Trophoblast cell (in vitro differentiated cells and primary cell): ENCODE data around the gene LRMDA.

Experiments used
- DNase-seq, 2 donors: peaks; one replicate each; pipeline ENCODE4 v3.0.0-alpha.2; 2016
- H2AFZ ChIP-seq: 2 replicates; pipeline ENCODE4 v1.6.1; 2013; ENCODE audit warnings: low read length, moderate library complexity, mild to moderate bottlenecking; ENCODE audit not compliant: insufficient read depth, poor library complexity
- H2AK5ac ChIP-seq: 2 replicates; pipeline ENCODE4 v1.6.1; 2013; ENCODE audit warnings: mild to moderate bottlenecking, low read length
- H2BK120ac ChIP-seq: 2 replicates; pipeline ENCODE4 v1.6.1; 2013; ENCODE audit warnings: low read length, mild to moderate bottlenecking, moderate library complexity; ENCODE audit not compliant: insufficient read depth, poor library complexity
- H2BK12ac ChIP-seq: 2 replicates; pipeline ENCODE4 v1.6.1; 2013; ENCODE audit warnings: mild to moderate bottlenecking, low read length, moderate library complexity
- H2BK5ac ChIP-seq: 2 replicates; pipeline ENCODE4 v1.6.1; 2013; ENCODE audit warnings: low read length, low read depth, moderate library complexity, mild to moderate bottlenecking; ENCODE audit not compliant: poor library complexity
- H3K14ac ChIP-seq: 2 replicates; pipeline ENCODE4 v1.6.1; 2013; ENCODE audit warnings: mild to moderate bottlenecking, low read length
- H3K18ac ChIP-seq: 2 replicates; pipeline ENCODE4 v1.6.1; 2013; ENCODE audit warnings: mild to moderate bottlenecking, low read length
- H3K23ac ChIP-seq: 2 replicates; pipeline ENCODE4 v1.6.1; 2013; ENCODE audit warnings: low read length
- H3K27ac ChIP-seq: 2 replicates; pipeline ENCODE4 v1.5.1; 2013; ENCODE audit warnings: low read depth, mild to moderate bottlenecking, inconsistent platforms, low read length, moderate library complexity
- H3K27me3 ChIP-seq: 2 replicates; pipeline ENCODE4 v1.6.1; 2013; ENCODE audit warnings: inconsistent platforms, mild to moderate bottlenecking, low read length, moderate library complexity; ENCODE audit not compliant: insufficient read depth
- H3K36me3 ChIP-seq, 2 experiments: 1 replicate in 1 of 2; 2 replicates in 1 of 2; pipeline ENCODE4 v1.6.1; 2013; ENCODE audit warnings: low read length in 2 of 2, mild to moderate bottlenecking in 2 of 2, moderate library complexity in 1 of 2; ENCODE audit not compliant: insufficient read depth in 2 of 2, control insufficient read depth in 1 of 2
- H3K4ac ChIP-seq: 2 replicates; pipeline ENCODE4 v1.6.1; 2013; ENCODE audit warnings: low read depth, mild to moderate bottlenecking, low read length, moderate library complexity
- H3K4me1 ChIP-seq, 2 experiments: 1 replicate in 1 of 2; 2 replicates in 1 of 2; pipeline ENCODE4 v1.6.1; 2013; ENCODE audit warnings: low read length in 2 of 2, mild to moderate bottlenecking in 2 of 2, moderate library complexity in 1 of 2; ENCODE audit not compliant: insufficient read depth in 2 of 2, control insufficient read depth in 1 of 2
- H3K4me2 ChIP-seq: 2 replicates; pipeline ENCODE4 v1.6.1; 2013; ENCODE audit warnings: inconsistent platforms, mild to moderate bottlenecking, low read length, moderate library complexity
- H3K4me3 ChIP-seq: 2 replicates; pipeline ENCODE4 v1.5.1; 2013; ENCODE audit warnings: mild to moderate bottlenecking, low read depth, low read length, inconsistent platforms
- H3K79me1 ChIP-seq: one replicate; pipeline ENCODE4 v1.6.1; 2013; ENCODE audit warnings: low read length
- H3K79me2 ChIP-seq: 2 replicates; pipeline ENCODE4 v1.6.1; 2013; ENCODE audit warnings: low read length, mild to moderate bottlenecking; ENCODE audit not compliant: control insufficient read depth, insufficient read depth, poor library complexity
- H3K9ac ChIP-seq: 2 replicates; pipeline ENCODE4 v1.6.1; 2013; ENCODE audit warnings: mild to moderate bottlenecking, low read length
- H3K9me3 ChIP-seq: 2 replicates; pipeline ENCODE4 v1.6.1; 2013; ENCODE audit warnings: low read depth, mild to moderate bottlenecking, control low read depth, inconsistent platforms, low read length; ENCODE audit not compliant: insufficient read depth
- H4K12ac ChIP-seq: 2 replicates; pipeline ENCODE4 v1.6.1; 2013; ENCODE audit warnings: low read depth, mild to moderate bottlenecking, low read length, moderate library complexity
- H4K8ac ChIP-seq: 2 replicates; pipeline ENCODE4 v1.6.1; 2013; ENCODE audit warnings: low read depth, mild to moderate bottlenecking, low read length, moderate library complexity
- H4K91ac ChIP-seq: one replicate; pipeline ENCODE4 v1.6.1; 2013; ENCODE audit warnings: low read depth, mild to moderate bottlenecking, low read length, moderate library complexity
- WGBS: extraction: QIAGEN DNeasy Blood & Tissue Kit; methylation state at CpG from one replicate; pipeline ENCODE4 v1.1.7; 2013; ENCODE audit warnings: missing lambda C conversion rate; ENCODE audit not compliant: insufficient read length, insufficient coverage; ENCODE audit errors: extremely low coverage; 5-methylcytosine and 5-hydroxymethylcytosine counted together

The LRMDA gene

DNA sequence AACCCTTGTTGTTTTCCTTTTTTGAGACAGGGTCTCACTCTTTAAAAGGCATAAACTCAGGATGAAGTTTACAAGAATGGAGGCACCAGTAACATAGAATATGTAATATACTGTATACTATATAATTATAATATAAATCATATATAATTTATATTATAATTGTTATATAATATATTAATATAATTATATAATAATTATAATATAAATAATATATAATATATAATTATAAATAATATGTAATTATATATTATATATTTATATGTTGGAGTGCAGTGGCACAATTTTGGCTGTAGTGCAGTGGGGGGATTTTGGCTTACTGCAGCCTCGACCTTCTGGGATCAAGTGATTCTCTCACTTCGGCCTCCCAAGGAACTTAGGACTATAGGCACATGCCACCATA lies 96.1 kb downstream of the LRMDA start:
- no peak overlapping the region for H2BK12ac ChIP-seq
- no peak overlapping the region for H3K18ac ChIP-seq
- no peak overlapping the region for H3K4me2 ChIP-seq
- H3K27ac ChIP-seq: no peak overlapping the region
- H3K4ac ChIP-seq: no peak overlapping the region
- H2BK120ac ChIP-seq: no peak overlapping the region
- no peak overlapping the region for H2AFZ ChIP-seq
- H3K4me1 ChIP-seq: no peaks in the 10 kb centered on the region
- no peak overlapping the region for H2BK5ac ChIP-seq
- no peaks in the 10 kb centered on the region for H3K9me3 ChIP-seq
- no peak for DNase-seq
- no peak overlapping the region for H3K9ac ChIP-seq
- H3K79me2 ChIP-seq: no peaks in the 10 kb centered on the region
- H4K91ac ChIP-seq: no peak overlapping the region
- no peak overlapping the region for H4K8ac ChIP-seq
- H2AK5ac ChIP-seq: no peak overlapping the region
- H3K4me3 ChIP-seq: no peak overlapping the region
- no peak overlapping the region for H4K12ac ChIP-seq
- no peak overlapping the region for H3K14ac ChIP-seq
- H3K36me3 ChIP-seq: no peaks in the 10 kb centered on the region
- WGBS: no CpG with 5 or more reads among the region's 2 CpGs
- H3K27me3 ChIP-seq: no peaks in the 10 kb centered on the region
- H3K79me1 ChIP-seq: no peaks in the 10 kb centered on the region
- H3K23ac ChIP-seq: no peak overlapping the region

- H2BK120ac ChIP-seq: no peak overlapping the region
- no peak overlapping the region for H2AFZ ChIP-seq
- H3K4ac ChIP-seq: no peak overlapping the region
- no peak overlapping the region for H2AK5ac ChIP-seq
- no peak overlapping the region for H3K4me3 ChIP-seq
- no peak overlapping the region for H4K8ac ChIP-seq
- no peak overlapping the region for H3K18ac ChIP-seq
- no peaks in the 10 kb centered on the region for H3K79me2 ChIP-seq
- no peak overlapping the region for H3K4me2 ChIP-seq
- no peak overlapping the region for H4K12ac ChIP-seq
- no peak overlapping the region for H3K27ac ChIP-seq
- WGBS: no CpG with 5 or more reads among the region's 2 CpGs
- no peak overlapping the region for H2BK12ac ChIP-seq
- no peaks in the 10 kb centered on the region for H3K27me3 ChIP-seq
- no peak overlapping the region for H4K91ac ChIP-seq
- no peaks in the 10 kb centered on the region for H3K9me3 ChIP-seq
- H3K79me1 ChIP-seq: no peaks in the 10 kb centered on the region
- peak in 1 of 2 donors; percentile 15 for DNase-seq
- H3K36me3 ChIP-seq: no peaks in the 10 kb centered on the region
- no peak overlapping the region for H2BK5ac ChIP-seq
- no peaks in the 10 kb centered on the region for H3K4me1 ChIP-seq
- H3K23ac ChIP-seq: no peak overlapping the region
- no peak overlapping the region for H3K9ac ChIP-seq
- H3K14ac ChIP-seq: no peak overlapping the region
These were observed 97.0 kb downstream of the LRMDA start for GRCh38 chr10:75528392-75528791.

GRCh38 chr10:75530299-75530698 lies 98.9 kb downstream of the LRMDA start:
- no CpG with 5 or more reads among the region's 3 CpGs for WGBS
- DNase-seq: no peak
- H3K9ac ChIP-seq: no peak overlapping the region
- no peak overlapping the region for H4K91ac ChIP-seq
- H2AFZ ChIP-seq: no peak overlapping the region
- no peak overlapping the region for H4K8ac ChIP-seq
- H2BK5ac ChIP-seq: no peak overlapping the region
- H3K79me1 ChIP-seq: no peaks in the 10 kb centered on the region
- no peak overlapping the region for H2BK120ac ChIP-seq
- no peaks in the 10 kb centered on the region for H3K9me3 ChIP-seq
- H2AK5ac ChIP-seq: no peak overlapping the region
- H3K4me2 ChIP-seq: no peak overlapping the region
- no peaks in the 10 kb centered on the region for H3K4me1 ChIP-seq
- H2BK12ac ChIP-seq: no peak overlapping the region
- H4K12ac ChIP-seq: no peak overlapping the region
- H3K18ac ChIP-seq: no peak overlapping the region
- H3K14ac ChIP-seq: no peak overlapping the region
- H3K27me3 ChIP-seq: no peaks in the 10 kb centered on the region
- H3K27ac ChIP-seq: no peak overlapping the region
- no peaks in the 10 kb centered on the region for H3K36me3 ChIP-seq
- no peak overlapping the region for H3K4ac ChIP-seq
- H3K23ac ChIP-seq: no peak overlapping the region
- no peak overlapping the region for H3K4me3 ChIP-seq
- H3K79me2 ChIP-seq: no peaks in the 10 kb centered on the region

- Histone ChIP-seq H3K9ac (no peak overlapping the region), H3K4me1 (no peaks in the 10 kb centered on the region), H3K27ac (no peak overlapping the region), H2AFZ (no peak overlapping the region), H2BK5ac (no peak overlapping the region), H2AK5ac (no peak overlapping the region), H3K18ac (no peak overlapping the region), H3K36me3 (no peaks in the 10 kb centered on the region), H3K9me3 (no peaks in the 10 kb centered on the region), H4K8ac (no peak overlapping the region), H4K91ac (no peak overlapping the region), H3K14ac (no peak overlapping the region), H2BK12ac (no peak overlapping the region), H4K12ac (no peak overlapping the region), H2BK120ac (no peak overlapping the region), H3K79me2 (no peaks in the 10 kb centered on the region), H3K4me2 (no peak overlapping the region), H3K79me1 (no peaks in the 10 kb centered on the region), H3K23ac (no peak overlapping the region), H3K4me3 (no peak overlapping the region), H3K4ac (no peak overlapping the region), H3K27me3 (no peaks in the 10 kb centered on the region)
- no CpG with 5 or more reads among the region's 2 CpGs for WGBS
- no peak for DNase-seq
These were observed 100.2 kb downstream of the LRMDA start for GRCh38 chr10:75531571-75532031.
